Left ventricle myocardium inferior (tissue), 1 donor: ENCODE results near the gene GALNT15. TPM values are rescaled to one million over a fixed set of nuclear protein-coding genes. Genes with fewer than 3 reads are reported as not detected.

ENCODE experiments used
- DNase-seq: peaks from one replicate; pipeline ENCODE4 v3.0.0-alpha.2; 2020
- H3K27ac ChIP-seq: fragments of 200-600 bp; replicated peaks from 2 replicates; pipeline ENCODE4 v1.8.0; 2021
- H3K27me3 ChIP-seq: fragments of 200-600 bp; 2 replicates; pipeline ENCODE4 v1.8.0; 2021; ENCODE audit warnings: low read depth
- H3K36me3 ChIP-seq: fragments of 200-600 bp; 2 replicates; pipeline ENCODE4 v1.8.0; 2021
- H3K4me1 ChIP-seq: fragments of 200-600 bp; 2 replicates; pipeline ENCODE4 v1.8.0; 2021
- H3K4me3 ChIP-seq: fragments of 200-600 bp; 2 replicates; pipeline ENCODE4 v1.8.0; 2021; ENCODE audit warnings: mild to moderate bottlenecking, moderate library complexity
- H3K9me3 ChIP-seq: fragments of 200-600 bp; replicated peaks from 2 replicates; pipeline ENCODE4 v1.8.0; 2021
- intact Hi-C: fragments of 100-400 bp; cut with micrococcal nuclease; formaldehyde crosslinking; loops from one replicate; pipeline ENCODE4 v1.11.0; 2022
- total RNA-seq: library from RNA; stranded (reverse); fragmentation: NEBNext Ultra II Directional; extraction: Animal tissue kit (Norgen Biotek cat#: 25700); gene quantifications from one replicate; pipeline ENCODE4 v1.2.1, GENCODE V29; 2021
- TF ChIP-seq, protein P1 (sequence below): fragments of 200-600 bp; IDR thresholded peaks from 2 replicates; pipeline ENCODE4 v1.8.0; 2021; ENCODE audit warnings: antibody characterized with exemption, mild to moderate bottlenecking, borderline replicate concordance
- donor health status: DM: no; HTN: yes; CAD: no; lungs with severe emphysema.

Gene GALNT15
- total RNA-seq, 1 donor from 2014 or later, result 6.6 TPM

DNA sequence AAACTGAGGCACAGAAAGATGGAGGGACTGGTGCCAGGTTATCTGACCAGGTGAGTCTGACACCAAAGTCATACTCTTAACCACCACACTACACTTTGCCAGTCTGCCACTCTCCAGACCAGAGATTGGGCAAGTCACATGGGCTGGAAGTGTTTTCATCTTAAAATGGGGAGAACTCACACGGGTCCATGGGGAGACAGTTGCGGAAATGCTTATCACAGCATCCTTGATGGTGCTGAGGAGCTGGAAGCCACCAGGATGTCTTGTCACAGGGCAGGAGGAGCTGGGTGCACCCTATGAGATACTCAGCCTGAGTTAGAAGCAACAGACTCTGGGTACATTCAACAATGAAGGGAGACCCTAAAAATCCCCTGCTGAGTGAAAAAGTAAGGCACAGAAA is 4.8 kb downstream of the GALNT15 start:
- no peak for DNase-seq
- intact Hi-C loops, result loop anchor here (2.0 kb wide), 1 partner anchor 128 kb away; no protein-coding TSS in a partner anchor
- peaks cover 40% of the 10 kb centered on the region for H3K4me1 ChIP-seq
- TF ChIP-seq, protein P1, sequence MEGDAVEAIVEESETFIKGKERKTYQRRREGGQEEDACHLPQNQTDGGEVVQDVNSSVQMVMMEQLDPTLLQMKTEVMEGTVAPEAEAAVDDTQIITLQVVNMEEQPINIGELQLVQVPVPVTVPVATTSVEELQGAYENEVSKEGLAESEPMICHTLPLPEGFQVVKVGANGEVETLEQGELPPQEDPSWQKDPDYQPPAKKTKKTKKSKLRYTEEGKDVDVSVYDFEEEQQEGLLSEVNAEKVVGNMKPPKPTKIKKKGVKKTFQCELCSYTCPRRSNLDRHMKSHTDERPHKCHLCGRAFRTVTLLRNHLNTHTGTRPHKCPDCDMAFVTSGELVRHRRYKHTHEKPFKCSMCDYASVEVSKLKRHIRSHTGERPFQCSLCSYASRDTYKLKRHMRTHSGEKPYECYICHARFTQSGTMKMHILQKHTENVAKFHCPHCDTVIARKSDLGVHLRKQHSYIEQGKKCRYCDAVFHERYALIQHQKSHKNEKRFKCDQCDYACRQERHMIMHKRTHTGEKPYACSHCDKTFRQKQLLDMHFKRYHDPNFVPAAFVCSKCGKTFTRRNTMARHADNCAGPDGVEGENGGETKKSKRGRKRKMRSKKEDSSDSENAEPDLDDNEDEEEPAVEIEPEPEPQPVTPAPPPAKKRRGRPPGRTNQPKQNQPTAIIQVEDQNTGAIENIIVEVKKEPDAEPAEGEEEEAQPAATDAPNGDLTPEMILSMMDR, result no peak
- peak overlapping the region; percentile 33 for H3K27ac ChIP-seq
- peaks cover 4% of the 10 kb centered on the region for H3K27me3 ChIP-seq
- H3K9me3 ChIP-seq, result no peaks in the 10 kb centered on the region
- H3K36me3 ChIP-seq, result no peaks in the 10 kb centered on the region
- no peak overlapping the region for H3K4me3 ChIP-seq

DNA sequence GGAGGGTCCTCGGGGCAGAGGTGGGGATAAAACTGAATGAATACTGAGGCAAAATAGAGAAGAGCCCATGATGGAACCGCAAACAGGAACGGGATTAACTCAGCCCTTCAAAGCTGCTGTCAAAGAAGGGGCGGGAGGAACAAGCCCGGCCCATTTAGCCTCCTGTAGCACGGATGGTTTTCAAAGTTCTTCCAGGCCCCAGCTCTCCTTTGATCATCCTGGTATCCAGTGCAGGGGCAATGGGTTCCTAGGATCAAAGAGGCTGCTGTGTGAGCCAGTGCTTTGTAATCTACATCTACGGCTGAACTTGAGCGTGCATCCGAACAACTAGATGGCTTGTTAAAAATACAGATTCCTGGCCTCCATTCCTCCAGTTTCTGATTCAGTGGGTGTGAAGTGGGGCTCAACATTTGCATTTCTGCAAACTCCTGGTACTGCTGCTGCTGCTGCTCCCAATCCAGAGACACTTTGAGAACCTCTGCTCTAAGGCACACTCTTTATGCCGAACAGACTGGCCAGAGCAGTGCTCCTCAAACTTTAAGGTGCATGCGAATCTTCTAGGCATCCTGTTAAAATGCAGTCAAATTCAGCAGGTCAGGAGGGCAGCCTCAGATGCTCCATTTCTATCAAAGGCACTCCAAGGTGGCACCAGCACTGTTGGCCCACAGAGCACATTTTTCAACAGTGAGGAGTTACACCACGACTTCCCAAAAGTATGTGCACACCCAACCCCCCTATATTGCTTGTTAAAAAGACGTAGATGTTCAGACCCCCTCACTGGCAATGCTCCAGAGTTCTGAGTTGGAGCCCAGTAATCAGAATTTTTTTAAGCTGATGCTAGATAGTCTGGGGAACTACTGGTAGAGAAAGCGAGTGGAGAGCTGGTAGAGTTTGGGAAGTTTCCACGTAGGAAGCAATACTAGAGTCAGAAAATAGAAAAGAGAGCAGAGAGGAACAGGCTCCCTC is 5.6 kb downstream of the GALNT15 start:
- Histone ChIP-seq H3K4me3 (no peak overlapping the region), H3K27ac (no peak overlapping the region), H3K27me3 (peaks cover 4% of the 10 kb centered on the region), H3K9me3 (no peaks in the 10 kb centered on the region), H3K4me1 (peaks cover 33% of the 10 kb centered on the region), H3K36me3 (no peaks in the 10 kb centered on the region)
- intact Hi-C loops, result loop anchor here (2.0 kb wide), 1 partner anchor 129 kb away; no protein-coding TSS in a partner anchor
- no peak for DNase-seq
- TF ChIP-seq, protein P1, result no peak

DNA sequence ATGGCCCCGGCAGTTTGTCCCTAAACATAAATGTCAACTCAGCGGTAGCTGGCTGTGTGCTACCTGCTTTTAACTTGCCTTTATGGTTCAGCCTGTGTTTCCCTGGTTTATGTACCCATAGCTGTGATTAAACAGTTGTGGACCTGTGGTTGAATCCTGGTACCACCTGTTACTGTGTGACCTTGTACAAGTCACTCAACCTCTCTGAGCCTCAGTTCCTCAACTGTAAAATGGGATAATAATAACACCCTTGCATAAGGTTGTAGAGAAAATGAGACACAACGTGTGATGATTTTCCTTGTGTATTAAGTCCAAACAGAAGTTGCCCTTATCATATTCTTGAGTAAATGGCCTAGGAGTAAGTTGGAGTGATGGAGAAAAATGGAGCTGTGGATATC is 6.3 kb downstream of the GALNT15 start:
- Histone ChIP-seq H3K9me3 (no peaks in the 10 kb centered on the region), H3K4me1 (peaks cover 26% of the 10 kb centered on the region), H3K27ac (no peak overlapping the region), H3K27me3 (peaks cover 7% of the 10 kb centered on the region), H3K4me3 (no peak overlapping the region), H3K36me3 (no peaks in the 10 kb centered on the region)
- no peak for DNase-seq
- intact Hi-C loops, result no loop called here
- TF ChIP-seq, protein P1, result no peak

DNA sequence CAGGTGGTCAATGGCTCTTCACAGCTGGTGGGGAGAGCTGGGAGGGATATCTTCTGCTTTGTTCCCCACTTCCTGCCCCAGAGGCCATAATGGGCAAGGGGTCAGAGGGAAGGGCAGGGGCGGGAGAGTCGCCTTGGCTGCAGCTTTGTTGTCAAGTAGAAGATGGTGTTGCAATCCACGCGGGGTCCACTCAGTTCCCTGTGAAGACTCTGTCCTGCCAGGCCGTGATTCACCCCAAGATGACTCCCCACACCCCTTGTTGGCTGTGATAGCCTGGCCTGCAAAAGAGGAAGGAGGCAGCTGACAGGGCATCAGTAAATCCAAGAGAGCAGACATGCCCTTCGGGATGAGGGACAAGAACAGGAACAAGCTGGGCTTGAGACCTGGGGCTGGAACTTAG is 6.9 kb downstream of the GALNT15 start:
- TF ChIP-seq, protein P1, result no peak
- H3K27ac ChIP-seq, result no peak overlapping the region
- no peak overlapping the region for H3K4me3 ChIP-seq
- peaks cover 7% of the 10 kb centered on the region for H3K27me3 ChIP-seq
- intact Hi-C loops, result no loop called here
- peaks cover 26% of the 10 kb centered on the region for H3K4me1 ChIP-seq
- H3K9me3 ChIP-seq, result no peaks in the 10 kb centered on the region
- DNase-seq, result peak; percentile 50
- no peaks in the 10 kb centered on the region for H3K36me3 ChIP-seq

DNA sequence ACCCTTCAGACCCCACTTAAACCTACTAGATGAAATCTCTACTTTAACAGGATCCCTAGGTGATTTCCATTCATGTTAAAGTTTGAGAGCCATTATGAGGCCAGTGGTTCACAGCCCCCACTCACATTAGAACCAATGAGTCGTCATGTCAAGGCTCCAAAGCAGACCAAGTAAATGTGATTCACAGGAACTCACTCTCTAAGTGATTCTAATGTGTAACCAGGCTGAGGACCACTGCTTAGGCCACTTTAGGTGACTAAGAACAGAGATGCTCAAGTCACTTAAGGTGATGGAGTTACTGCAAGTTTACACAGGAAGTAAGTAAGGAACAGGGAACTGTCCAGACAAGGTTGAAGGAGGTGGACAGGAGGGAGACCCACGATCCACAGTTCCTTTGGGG is 7.7 kb downstream of the GALNT15 start:
- H3K36me3 ChIP-seq, result no peaks in the 10 kb centered on the region
- H3K9me3 ChIP-seq, result no peaks in the 10 kb centered on the region
- peaks cover 26% of the 10 kb centered on the region for H3K4me1 ChIP-seq
- H3K27ac ChIP-seq, result no peak overlapping the region
- no peak for DNase-seq
- peaks cover 7% of the 10 kb centered on the region for H3K27me3 ChIP-seq
- TF ChIP-seq, protein P1, result no peak
- H3K4me3 ChIP-seq, result no peak overlapping the region
- intact Hi-C loops, result no loop called here
